Kidney (tissue), 14 donors: ENCODE data around the gene RASSF10. TPM values are rescaled to one million over a fixed set of nuclear protein-coding genes. Genes with fewer than 3 reads are reported as not detected.
A peak's percentile ranks its signal among the peaks of the same experiment; 100 is the strongest.

Experiments used
- DNase-seq, 5 donors: peaks; one replicate each; pipeline ENCODE4 v3.0.0-alpha.2; 2013 to 2020
- FAIRE-seq: peaks from 2 replicates; lab custom pipeline; 2012; peaks lifted over from hg19 to GRCh38; lab: Jason Lieb, UNC
- H3K27ac ChIP-seq, 2 donors: one replicate each; pipeline ENCODE4 v1.7.0; 2013; ENCODE audit warnings: low read depth in 2 of 2, low read length in 2 of 2, inconsistent platforms in 1 of 2
- H3K27me3 ChIP-seq: one replicate; pipeline ENCODE4 v1.7.1; 2013; ENCODE audit warnings: low read length, inconsistent platforms; ENCODE audit not compliant: control insufficient read depth, insufficient read depth
- H3K36me3 ChIP-seq, 3 donors: one replicate each; pipeline versions ENCODE4 v1.7.0 to v1.7.1; 2013; ENCODE audit warnings: low read length in 3 of 3, control low read depth in 1 of 3, inconsistent platforms in 1 of 3; ENCODE audit not compliant: insufficient read depth in 3 of 3, control insufficient read depth in 2 of 3
- H3K4me1 ChIP-seq, 3 donors: one replicate each; pipeline versions ENCODE4 v1.7.0 to v1.7.1; 2013; ENCODE audit warnings: low read length in 3 of 3, inconsistent platforms in 1 of 3, low read depth in 1 of 3; ENCODE audit not compliant: control insufficient read depth in 2 of 3, insufficient read depth in 2 of 3
- H3K4me3 ChIP-seq, 3 donors: one replicate each; pipeline versions ENCODE4 v1.7.0 to v1.8.1; 2013; ENCODE audit warnings: low read length in 3 of 3, control low read depth in 1 of 3, inconsistent platforms in 1 of 3
- H3K9ac ChIP-seq, 3 donors: one replicate each; pipeline versions ENCODE4 v1.7.0 to v1.7.1; 2013; ENCODE audit warnings: low read length in 3 of 3, control low read depth in 1 of 3, inconsistent platforms in 1 of 3
- H3K9me3 ChIP-seq, 3 donors: one replicate each; pipeline versions ENCODE4 v1.7.0 to v1.7.1; 2013; ENCODE audit warnings: low read length in 3 of 3, control low read depth in 1 of 3, inconsistent platforms in 1 of 3; ENCODE audit not compliant: control insufficient read depth in 2 of 3, insufficient read depth in 1 of 3
- CTCF ChIP-seq: IDR thresholded peaks from 3 replicates; pipeline ENCODE4 v1.5.1; 2012; ENCODE audit warnings: mild to moderate bottlenecking, moderate library complexity, borderline replicate concordance; ENCODE audit not compliant: insufficient read depth; ENCODE audit errors: extremely low read depth
- intact Hi-C: fragments of 100-400 bp; cut with DNase I; formaldehyde crosslinking; loops from one replicate; pipeline ENCODE4 v1.11.1; 2022
- polyA plus RNA-seq: library from polyadenylated mRNA; stranded (reverse); fragments of 350-450 nt; fragmentation: Illumina TruSeq; extraction: RNeasy Lipid Tissue Mini Kit (QIAGEN cat#74804); gene quantifications from one replicate; pipeline ENCODE4 v1.2.3, GENCODE V29; 2014; ENCODE audit warnings: low read depth, low replicate concordance; ENCODE audit not compliant: insufficient read depth
- total RNA-seq: library from RNA; stranded (reverse); fragmentation: NEBNext Ultra II Directional; extraction: Animal tissue kit (Norgen Biotek cat#: 25700); gene quantifications from one replicate; pipeline ENCODE4 v1.2.1, GENCODE V29; 2021
- donor health status: control.
- donor health status: control.
- donor health status: control.
- donor health status: control.
- donor health status: control.
- donor health status: DM: yes; HTN: yes; CAD: no.
- donor health status: Normal renal cell carcinoma (clear cell type).

The RASSF10 gene
- total and polyA plus RNA-seq, 2 donors from 2014 or later: 6.1 to 9.7 TPM

GRCh38 chr11:13052130-13052571 lies 43.0 kb downstream of the RASSF10 start:
- Histone ChIP-seq H3K4me1 (peaks cover 0 to 4% (median 0%) of the 10 kb centered on the region in 3 donors), H3K27me3 (no peaks in the 10 kb centered on the region), H3K27ac (no peak overlapping the region), H3K4me3 (no peak overlapping the region), H3K36me3 (no peaks in the 10 kb centered on the region), H3K9ac (no peak overlapping the region), H3K9me3 (no peaks in the 10 kb centered on the region)
- DNase-seq (peak in 2 of 5 donors; percentile 49 to 52), FAIRE-seq (no peak)
- no peak for TF ChIP-seq CTCF
- intact Hi-C loops: no loop called here

- Histone ChIP-seq H3K27me3 (no peaks in the 10 kb centered on the region), H3K4me1 (peaks cover 0 to 4% (median 0%) of the 10 kb centered on the region in 3 donors), H3K9me3 (no peaks in the 10 kb centered on the region), H3K27ac (no peak overlapping the region), H3K9ac (no peak overlapping the region), H3K36me3 (no peaks in the 10 kb centered on the region), H3K4me3 (no peak overlapping the region)
- intact Hi-C loops: no loop called here
- DNase-seq (no peak), FAIRE-seq (no peak)
- TF ChIP-seq CTCF: no peak
Measured at GRCh38 chr11:13053255-13053917, 44.3 kb downstream of the RASSF10 start.

GRCh38 chr11:13054278-13054677 lies 45.2 kb downstream of the RASSF10 start:
- Histone ChIP-seq H3K9ac (no peak overlapping the region), H3K27ac (no peak overlapping the region), H3K4me3 (no peak overlapping the region), H3K4me1 (peaks cover 0 to 4% (median 0%) of the 10 kb centered on the region in 3 donors), H3K36me3 (no peaks in the 10 kb centered on the region), H3K9me3 (no peaks in the 10 kb centered on the region), H3K27me3 (no peaks in the 10 kb centered on the region)
- TF ChIP-seq CTCF: no peak
- FAIRE-seq: no peak
- intact Hi-C loops: no loop called here
- DNase-seq: no peak

- no peaks in the 10 kb centered on the region for H3K36me3 ChIP-seq
- no peak overlapping the region for H3K27ac ChIP-seq
- H3K4me3 ChIP-seq: no peak overlapping the region
- DNase-seq: no peak
- no peak for FAIRE-seq
- H3K9me3 ChIP-seq: no peaks in the 10 kb centered on the region
- peaks cover 0 to 4% (median 0%) of the 10 kb centered on the region in 3 donors for H3K4me1 ChIP-seq
- no peak for TF ChIP-seq CTCF
- no peak overlapping the region for H3K9ac ChIP-seq
- intact Hi-C loops: no loop called here
- H3K27me3 ChIP-seq: no peaks in the 10 kb centered on the region
Measured at GRCh38 chr11:13055200-13055599, 46.1 kb downstream of the RASSF10 start.
